HPDE6-E6E7 (cell line): Measurements from ENCODE around the gene RPTOR.

Experiments
- DNase-seq: peaks from one replicate; pipeline ENCODE4 v3.0.0; 2011; ENCODE audit warnings: missing footprints; ENCODE audit errors: extremely low spot score

The RPTOR gene

DNA sequence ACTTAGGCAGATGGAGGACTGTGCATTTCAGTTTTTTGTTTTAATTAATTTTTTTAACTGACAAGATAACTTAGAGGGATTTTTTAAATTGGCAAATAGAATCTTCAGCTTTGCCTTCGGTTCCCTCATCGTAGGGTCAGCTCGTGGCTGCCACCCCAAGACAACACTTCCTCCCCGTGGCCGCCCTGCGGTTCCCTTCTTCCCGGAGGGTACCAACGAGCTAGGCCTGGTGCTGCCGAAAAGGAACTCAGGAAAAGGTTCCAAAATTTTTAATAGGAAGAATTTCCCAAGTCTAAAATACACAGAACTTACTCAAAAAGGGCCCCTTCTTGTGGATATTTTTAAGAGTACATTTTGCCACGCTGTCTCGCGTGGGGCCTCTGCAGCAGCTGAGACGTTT, 236.6 kb downstream of the RPTOR start:
- no peak for DNase-seq

DNA sequence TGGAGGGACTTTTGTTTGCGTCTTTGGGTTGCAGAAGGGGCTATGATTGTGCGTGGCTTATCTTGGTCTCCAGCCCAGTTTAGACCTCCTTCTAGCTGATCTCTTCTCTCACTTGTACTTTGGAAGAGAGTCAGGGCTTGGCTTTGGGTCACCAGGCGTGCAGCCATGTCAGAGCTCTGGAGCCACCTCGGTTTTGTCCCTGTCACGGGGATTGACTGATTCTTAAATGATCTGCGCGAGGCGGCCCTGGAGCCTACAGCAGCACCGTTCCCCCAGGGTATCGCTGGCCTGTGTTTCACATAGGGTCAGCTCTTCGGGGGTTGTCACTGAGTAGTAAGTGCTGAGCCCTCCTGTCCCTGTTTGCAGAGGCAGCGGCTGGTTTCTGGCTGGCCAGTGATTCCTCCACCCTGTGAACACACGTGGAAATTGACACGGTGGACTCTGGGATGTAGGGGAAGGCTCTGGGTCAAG, 237.2 kb downstream of the RPTOR start:
- no peak for DNase-seq

DNA sequence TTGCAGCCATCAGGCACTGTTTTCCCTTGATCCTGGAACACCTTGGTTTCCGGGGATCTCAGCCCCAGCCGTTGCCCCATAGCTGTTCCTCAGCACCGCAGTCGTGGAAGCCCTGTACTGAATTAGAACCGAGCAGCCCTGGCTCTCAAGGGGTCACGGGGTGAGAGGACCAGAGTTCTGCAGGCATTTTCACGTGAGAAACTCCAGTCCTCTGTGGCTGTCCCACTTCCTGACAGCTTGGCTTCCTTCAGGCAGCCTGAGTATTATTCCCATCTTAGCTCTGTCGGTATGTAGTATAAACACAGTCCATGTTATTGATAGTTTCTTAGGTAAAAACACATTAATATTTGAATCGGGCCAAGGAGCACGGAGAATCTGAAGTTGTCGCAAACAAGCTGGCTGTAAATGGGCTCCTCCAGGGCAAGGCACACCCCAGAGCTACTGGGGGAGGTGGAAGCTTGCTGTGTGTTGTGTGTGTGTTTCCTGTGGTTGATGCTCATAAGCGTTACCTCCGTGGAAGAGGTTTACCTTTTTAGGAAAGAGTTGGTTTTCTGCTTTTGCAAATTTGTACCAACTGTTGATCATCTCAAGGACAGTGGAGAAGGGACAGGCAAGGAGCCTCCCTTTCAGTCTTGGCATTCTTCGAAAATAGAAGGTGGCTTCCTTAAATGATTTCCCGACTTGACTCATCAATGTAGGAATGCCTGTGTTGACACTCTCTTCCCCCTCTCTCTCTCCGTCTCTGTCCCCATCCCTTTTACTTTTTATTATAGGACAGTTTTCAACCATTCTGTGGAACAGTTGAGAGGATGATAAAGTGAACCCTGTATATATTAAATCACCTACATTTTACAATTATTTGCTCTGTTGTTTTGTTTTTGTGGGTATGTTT, 238.1 kb downstream of the RPTOR start:
- no peak for DNase-seq

DNA sequence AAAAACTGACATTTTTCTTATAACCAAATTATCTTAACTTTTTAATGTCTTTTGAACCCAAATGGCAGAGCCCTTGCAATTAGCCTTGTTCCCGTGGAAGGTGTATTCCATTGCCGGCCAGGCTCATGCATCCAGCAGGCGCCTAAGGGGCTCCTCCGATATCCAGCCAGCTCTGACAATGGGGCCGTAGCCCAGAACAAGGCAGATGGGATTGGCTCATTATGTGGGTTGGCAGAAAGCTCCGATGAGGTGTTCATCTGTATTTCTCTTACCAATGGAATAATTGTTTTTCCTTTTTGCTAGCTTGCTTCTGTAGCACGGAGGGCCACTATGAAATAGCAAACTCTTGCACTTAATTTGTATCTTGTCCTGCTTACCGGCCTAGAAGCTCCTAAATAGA, 238.8 kb downstream of the RPTOR start:
- no peak for DNase-seq

DNA sequence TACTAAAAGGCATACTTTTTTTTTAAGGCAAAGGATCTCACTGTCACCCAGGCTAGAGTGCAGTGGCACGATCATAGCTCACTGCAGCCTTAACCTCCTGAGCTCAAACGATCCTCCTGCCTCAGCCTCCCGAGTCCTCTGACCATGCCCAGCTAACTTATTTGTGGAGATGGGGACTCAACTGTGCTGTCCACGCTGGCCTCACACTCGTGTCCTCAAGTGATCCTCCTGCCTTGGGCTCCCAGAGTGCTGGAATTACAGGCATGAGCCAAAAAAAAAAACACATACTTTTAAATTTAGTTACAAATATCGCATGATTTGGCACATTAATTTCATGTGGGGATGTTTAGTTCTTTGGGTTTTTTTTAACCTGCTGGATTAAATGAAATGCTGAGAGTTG, 239.3 kb downstream of the RPTOR start:
- no peak for DNase-seq

DNA sequence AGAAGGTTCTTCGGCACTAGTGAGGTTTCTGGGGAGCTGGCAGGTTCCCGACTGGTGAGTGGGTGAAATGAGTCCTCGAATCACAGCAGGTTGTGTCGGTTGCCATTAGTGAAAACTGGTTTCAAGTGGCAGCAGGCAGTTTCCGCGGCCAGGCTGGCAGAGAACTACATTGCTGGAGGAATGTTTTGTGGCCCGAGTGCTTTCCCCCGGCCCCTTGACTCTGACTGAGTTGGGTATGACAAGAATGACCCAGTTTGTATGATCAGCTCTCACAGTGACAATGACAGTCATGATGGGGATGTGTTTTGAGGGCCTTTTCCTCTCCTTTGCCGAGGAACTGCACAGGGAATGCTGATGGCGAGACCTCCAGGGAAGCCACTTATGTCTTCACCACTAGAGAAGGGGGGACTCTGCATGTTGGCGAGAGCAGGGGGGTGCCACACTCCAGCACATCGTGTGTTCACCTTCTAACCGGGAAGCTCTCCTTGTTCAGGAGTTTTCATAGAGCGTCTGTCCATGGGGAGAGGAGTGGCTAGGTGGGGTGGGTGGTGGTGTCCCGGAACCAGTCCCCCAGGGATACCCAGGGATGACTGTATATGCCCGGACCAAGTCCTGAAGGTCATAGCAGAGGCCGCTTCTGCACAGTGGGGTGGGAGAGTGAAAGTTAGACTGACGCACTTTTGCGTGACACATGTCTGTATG, 241.0 kb downstream of the RPTOR start:
- no peak for DNase-seq

DNA sequence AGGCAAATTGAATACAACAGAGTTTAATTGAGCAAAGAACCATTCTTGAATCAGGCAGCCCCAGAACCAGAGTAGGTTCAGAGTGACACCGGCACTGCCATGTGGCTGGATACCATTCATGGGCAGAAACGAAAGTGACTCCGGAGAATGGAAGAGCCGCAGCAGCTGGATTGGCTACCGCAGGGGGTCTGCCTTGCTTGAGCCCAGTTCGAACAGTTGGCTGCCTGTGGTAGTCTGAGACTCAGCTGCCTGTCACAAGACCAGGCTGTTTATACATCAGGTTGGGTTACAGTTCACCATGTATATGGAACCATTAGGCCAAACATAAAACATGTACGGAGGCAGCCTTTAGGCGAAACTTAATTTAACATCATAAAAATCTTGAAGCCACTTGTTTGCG, 241.8 kb downstream of the RPTOR start:
- no peak for DNase-seq

DNA sequence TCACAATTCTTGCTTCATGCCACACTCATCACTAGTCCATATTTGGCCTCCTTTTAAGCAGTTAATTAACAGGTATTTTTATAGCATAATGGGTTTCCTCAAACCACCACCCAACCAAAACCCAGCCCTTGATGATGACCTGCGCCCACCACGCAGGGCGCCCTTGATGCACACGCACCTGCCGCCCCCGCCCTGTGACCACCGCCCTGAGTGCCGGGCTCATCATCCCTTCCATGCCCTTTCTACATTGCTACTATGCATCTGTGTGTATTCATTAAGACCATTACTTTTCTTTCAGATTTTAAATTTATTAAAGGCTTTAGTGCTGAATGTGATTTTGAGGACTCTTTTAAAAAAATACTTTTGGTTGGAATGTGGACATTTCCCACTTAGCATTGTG, 242.2 kb downstream of the RPTOR start:
- DNase-seq = no peak

DNA sequence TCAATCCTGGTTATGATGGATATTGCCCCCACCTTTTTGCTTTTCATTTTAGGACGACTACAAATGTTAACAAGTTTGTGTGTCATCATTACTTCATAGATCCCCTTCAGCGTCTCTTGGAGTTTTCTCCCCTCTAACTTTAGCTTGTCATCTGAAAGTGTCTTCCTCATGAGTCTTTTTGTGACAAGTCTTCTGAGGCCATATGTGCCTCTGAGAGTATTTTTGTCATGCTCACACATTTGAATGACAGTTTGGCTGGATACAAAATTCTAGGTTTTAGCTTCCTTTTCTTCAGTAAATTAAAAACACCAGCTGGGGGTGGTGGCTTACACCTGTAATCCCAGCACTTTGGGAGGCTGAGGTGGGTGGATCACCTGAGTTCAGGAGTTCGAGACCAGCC, 243.2 kb downstream of the RPTOR start:
- DNase-seq = no peak

DNA sequence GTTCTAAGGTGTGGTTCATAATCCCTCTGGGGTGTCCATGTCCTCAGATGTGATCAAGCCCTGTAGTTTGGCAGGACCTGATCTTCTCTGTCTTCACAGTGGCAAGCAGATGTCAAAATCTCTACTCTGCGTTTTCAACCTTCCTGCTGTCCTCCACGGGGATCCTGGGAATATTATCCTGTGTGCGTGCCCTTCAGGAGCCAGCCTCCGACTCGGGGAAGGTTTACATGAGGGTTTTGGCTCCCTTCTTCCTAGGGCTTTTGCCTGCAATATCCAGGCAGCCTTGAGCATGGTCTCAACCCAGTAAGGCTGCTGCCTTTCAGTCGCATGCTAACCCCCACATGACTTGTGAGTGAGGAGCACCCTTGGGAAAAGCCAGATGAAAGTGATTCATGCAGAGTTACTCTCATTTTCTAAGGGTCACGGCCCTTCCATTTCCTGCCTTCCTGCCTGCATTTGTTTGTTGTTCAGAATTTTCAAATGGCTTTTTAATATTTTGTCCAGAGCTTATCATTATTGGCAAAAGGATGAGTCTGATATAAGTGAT, 244.8 kb downstream of the RPTOR start:
- DNase-seq = peak; percentile 43

DNA sequence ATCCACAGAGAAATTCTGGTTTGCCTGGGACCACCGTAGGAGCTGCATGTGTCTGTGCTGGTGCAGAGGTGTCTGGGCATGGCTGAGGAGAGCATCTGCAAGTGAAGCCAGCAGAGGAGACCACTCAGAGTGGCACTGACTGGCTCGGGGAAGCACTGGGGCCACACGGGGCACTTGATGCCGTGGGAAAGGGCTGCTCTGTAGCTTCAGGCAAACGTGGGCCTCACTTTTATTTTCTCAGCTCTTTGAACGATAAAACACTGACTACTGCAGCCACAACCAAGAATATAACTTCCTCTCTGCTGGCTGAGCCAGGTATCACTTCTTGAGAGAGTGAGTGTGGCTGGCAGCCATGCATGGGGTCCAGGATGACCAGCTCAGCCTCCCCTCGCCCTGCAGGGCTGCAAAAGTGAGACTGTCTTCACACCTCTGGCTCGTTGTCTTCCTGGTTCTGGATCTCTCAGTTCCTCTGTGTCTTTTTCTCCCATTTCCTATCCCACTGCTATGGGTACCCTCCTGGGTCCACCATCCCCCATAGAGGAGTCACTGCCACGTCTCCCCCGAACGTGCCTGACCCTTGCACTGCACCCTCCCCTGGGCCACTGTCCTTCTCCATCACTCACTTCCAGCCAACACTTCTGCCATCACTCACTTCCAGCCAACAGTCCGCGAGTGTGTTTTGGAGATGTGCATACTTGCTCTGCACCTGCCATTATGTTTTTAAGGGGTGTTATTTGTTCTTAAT, 245.6 kb downstream of the RPTOR start:
- DNase-seq = no peak

DNA sequence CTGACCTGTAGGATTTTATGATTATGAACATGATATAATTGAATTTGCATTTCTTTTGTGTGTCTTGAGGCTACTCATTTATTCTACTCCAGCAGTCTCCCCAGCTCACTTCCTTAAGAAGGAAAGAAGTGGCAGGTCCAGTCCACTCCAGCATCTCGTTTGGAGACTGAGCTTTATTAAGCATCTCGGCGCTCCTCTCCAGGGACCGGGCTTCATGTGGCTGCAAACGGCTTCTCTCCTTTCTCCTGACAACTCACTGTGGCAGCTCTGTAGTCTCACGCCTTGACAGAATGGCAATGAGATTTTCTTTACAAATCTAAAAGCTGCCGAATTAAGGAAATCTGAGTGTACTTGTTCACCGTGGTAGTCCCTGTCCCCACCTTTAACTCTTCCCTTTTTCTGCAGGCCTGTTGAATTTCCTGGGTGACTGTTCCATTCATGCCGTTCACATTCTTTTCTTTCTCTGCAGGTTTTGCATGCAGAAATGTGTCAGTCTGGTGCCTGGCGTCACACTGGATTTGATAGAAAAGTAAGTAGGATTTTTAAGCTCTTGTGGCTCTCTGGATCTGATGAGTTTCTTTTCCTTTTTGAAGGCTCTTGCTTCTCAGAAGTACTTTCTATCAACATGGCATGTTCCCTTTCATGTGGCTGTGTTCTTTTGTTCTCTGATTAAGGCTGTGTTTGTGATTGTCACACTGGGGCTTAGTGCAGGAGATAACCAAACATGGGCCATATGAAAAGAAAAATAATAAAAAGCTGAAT, 246.5 kb downstream of the RPTOR start:
- no peak for DNase-seq

DNA sequence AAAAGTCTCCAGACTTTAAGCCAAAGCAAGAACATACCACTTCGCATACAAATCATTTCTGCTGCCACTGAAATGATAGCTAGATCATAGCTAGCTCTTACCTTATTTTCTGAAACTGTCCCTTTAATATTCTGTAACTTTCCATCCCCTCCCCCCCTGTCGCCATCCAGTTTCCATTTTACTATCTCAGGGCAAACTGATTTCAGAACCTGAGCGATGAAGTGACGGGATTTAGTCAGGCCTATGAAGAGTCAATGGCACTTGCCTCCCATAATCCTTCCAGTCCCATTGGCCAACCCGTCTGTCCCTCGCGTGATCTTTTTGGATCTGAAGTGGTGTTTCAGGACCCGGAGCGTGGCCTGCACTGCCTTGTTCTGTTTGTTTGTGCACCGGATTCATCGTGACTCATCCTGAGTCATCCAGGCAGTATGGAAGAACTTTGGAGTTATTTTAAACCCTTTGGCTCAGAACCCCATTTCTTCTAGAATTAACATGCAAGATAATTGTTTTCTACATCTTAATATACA, 247.2 kb downstream of the RPTOR start:
- peak; percentile 87 for DNase-seq

DNA sequence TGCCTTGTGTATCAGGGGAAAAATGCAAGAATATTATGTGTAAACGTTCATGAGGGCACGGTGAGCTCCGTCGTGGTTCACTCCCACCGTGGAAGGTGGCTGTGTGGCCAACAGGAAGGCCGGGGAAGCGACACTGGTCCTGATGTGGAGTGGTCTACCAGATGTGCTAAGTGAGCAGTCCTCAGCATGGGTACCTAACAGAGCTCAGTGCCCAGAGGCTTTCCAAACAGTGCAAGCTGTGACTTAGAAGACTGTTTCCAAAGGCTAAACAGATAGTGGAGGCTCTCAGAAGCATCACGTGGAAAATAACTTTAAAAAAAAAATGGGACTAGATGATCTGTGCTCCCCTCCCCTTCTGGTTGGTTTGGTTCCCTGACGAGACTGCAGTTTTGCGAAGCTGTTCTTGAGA, 247.7 kb downstream of the RPTOR start:
- no peak for DNase-seq

DNA sequence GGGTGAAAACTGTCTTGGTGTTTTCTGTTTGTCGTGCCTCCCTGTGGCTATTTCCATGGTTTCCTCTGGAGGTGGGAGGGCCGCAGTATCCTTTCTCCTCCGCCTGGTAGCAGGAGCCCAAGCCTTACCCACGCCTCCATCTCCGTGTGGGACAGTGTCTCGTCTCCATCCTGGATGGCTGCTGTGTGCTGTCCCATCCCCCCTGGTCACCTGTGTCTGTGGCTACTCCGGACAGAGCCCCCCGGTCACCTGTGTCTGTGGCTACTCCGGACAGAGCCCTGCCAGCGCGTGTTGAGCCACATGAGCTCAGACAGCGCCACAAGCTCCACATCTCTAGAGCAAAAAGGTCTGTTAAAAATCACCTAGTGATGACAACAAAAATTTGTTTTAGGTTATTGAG, 248.8 kb downstream of the RPTOR start:
- DNase-seq = no peak

DNA sequence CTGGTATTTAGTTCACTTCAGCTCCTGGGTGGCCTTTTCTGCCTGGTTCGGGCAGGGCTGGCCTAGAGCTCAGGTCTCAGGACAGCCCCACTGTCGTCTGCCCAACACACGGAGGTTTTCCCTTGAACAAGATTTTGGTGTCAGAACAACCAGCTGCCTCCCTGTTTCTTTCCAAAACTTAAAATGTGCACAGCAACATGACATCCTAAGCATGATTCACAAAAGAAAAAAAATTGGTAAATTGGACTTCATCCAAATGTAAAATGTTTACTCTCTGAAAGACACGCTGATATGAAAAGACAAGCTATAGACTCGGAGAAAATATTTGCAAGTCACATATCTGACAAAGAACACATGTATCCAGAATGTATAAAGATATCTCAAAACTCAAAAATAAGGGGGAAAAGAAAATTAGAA, 249.2 kb downstream of the RPTOR start:
- DNase-seq = no peak

DNA sequence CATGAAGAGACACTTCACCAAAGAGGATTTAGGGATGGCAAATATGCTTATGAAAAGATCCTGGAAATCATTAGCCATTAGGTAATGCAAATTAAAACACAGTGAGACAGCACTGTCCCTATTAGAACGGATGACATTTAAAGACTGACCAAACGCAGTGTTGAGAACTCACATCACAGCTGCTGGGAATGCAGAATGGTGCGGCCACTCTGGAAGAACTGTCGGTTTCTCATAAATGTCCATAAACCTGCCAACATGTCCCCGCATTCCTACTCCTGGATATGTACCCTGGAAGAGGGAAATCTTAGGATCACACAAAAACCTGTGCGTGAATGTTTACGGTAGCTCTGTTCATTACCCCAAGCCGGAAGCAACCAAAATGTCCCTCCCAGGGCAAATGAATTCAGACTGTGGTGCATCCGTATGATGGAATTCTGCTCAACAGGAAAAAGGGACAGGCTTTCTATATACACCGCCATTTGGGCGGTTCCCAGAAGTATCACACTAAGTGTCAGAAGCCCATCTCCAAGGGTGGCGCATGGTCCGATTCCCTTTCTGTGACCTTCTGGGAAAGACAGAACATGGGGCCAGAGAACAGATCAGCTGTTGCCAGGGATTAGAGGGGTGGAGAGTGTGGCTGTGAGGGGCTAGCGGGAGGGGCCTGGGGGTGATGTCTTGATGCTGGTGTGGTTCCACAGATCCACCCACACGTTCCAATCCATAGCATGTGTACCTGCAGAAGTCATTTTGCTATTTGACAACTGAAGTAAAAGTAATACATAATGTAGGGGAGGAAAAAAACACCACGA, 249.8 kb downstream of the RPTOR start:
- DNase-seq = no peak

DNA sequence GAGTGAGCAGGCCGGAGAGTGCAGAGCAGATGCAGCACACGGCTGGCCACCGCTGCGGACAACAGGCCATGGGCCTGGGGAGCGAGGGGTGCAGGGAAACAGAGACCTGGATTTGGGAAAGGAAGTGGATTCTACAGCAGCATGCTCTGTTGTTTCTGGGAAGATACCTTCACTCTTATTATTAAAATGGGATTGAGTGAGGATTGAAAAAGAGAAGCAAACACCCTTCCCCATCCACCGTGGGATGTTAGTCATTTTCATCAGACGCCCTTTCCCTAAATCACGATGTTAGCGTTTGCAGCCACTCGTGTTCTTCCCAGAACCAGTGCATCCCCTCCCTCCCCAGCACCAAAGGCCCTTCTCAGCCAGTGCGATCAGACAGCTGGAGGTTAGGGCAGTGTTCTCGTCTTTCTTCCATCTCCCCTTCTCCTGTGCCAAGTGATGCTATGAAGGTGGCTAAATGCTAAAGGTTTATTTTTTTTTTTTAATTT, 250.5 kb downstream of the RPTOR start:
- DNase-seq = no peak

DNA sequence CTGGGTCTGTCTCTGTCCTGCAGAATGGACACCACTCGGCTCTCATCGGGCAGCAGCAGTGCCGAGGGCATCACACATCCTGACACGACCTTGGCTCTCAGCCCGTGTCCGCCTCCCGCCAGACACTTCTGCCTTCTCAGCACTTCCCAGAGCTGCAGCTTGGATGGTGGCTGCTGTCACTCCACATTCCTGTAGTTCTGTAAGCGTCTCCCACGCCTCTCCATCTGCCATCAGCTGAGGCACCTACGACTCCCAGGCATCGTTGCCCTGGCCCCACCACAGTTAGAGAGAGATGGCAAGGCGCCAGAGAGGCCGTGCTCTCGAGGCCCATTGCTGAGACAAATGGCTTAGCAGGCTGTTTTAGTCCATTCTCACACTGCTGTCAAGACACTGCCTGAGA, 251.1 kb downstream of the RPTOR start:
- DNase-seq = no peak

DNA sequence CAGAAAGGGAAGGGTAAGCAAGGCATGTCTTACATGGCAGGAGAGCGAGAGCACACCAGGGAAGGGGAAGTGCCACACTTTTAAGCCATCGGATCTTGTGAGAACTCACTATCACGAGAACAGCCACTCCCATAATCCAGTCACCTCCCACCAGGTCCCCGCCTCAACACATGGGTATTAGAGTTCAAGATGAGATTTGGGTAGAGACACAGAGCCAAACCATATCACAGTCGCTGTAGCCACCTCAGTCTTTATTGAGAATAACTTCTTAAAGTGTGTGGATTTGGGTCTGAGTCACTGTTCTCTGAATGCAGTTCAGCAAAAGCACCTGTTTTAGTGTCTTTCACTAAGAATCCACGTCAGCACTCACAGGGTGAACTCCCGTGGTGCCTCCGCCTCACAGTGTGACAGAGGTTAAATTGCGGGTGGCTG, 251.8 kb downstream of the RPTOR start:
- DNase-seq = no peak
